GM12878 (cell line): ENCODE measurements around the gene TRPC1. TPM values are rescaled to one million over a fixed set of nuclear protein-coding genes. Genes with fewer than 3 reads are reported as not detected.

Experiments used
- ATAC-seq: fragments of 200-7000 bp; cut with Tn5 transposase; 3 replicates; pipeline ENCODE4 v1.9.1; 2020; ENCODE audit warnings: mild to moderate bottlenecking, moderate library complexity
- BruUV-seq: library from RNA; stranded (reverse); fragments of 400-500 nt; replicated peaks from 2 replicates; lab custom pipeline; 2021; lab: Mats Ljungman, UMichigan
- CTCF ChIA-PET: fragments of 300-600 bp; sonication (Branson Sonifier 250); formaldehyde crosslinking; extraction: SDS; loops from one replicate; lab custom pipeline; 2021; ENCODE audit warnings: inconsistent platforms; lab: Yijun Ruan, JAX
- POLR2A ChIA-PET: fragments of 350-600 bp; formaldehyde crosslinking; extraction: SDS; loops from one replicate; lab custom pipeline; 2021; ENCODE audit warnings: inconsistent platforms; lab: Charles Lee
- RAD21 ChIA-PET: fragments of 300-600 bp; sonication (Branson Sonifier 250); formaldehyde crosslinking; loops from one replicate; lab custom pipeline; 2023; ENCODE audit warnings: antibody characterized with exemption; ENCODE audit not compliant: unreplicated experiment; lab: Charles Lee
- SMC1A ChIA-PET: fragments of 300-600 bp; sonication (Branson Sonifier 250); formaldehyde crosslinking; loops from one replicate; lab custom pipeline; 2023; ENCODE audit not compliant: unreplicated experiment, uncharacterized antibody; lab: Charles Lee
- DNase-seq: peaks from one replicate; pipeline ENCODE4 v3.0.0-alpha.2; 2011; ENCODE audit warnings: low read depth, low spot score
- FAIRE-seq: peaks from 3 replicates; lab custom pipeline; 2011; peaks lifted over from hg19 to GRCh38; lab: Jason Lieb, UNC
- H2AFZ ChIP-seq: 2 replicates; pipeline ENCODE4 v1.6.0; 2011; ENCODE audit warnings: low read depth, low read length, control low read depth; ENCODE audit not compliant: control insufficient read depth
- H3K27ac ChIP-seq: 2 replicates; pipeline ENCODE4 v1.5.1; 2011; ENCODE audit warnings: control low read depth; ENCODE audit not compliant: control insufficient read depth, insufficient read depth
- H3K27me3 ChIP-seq, 2 experiments: replicated peaks in 1 of 2; 2 replicates each; pipeline versions ENCODE4 v1.6.0 to v1.6.1; 2011; ENCODE audit warnings: low read length in 1 of 2; ENCODE audit not compliant: control insufficient read depth in 2 of 2, insufficient read depth in 2 of 2
- H3K36me3 ChIP-seq, 2 experiments: 2 replicates each; pipeline ENCODE4 v1.5.1; 2011; ENCODE audit warnings: low read length in 1 of 2; ENCODE audit not compliant: control insufficient read depth in 2 of 2, insufficient read depth in 2 of 2
- H3K4me1 ChIP-seq: 2 replicates; pipeline ENCODE4 v1.6.1; 2011; ENCODE audit warnings: mild to moderate bottlenecking, low read length, moderate library complexity, mixed read lengths; ENCODE audit not compliant: control insufficient read depth, insufficient read depth
- H3K4me2 ChIP-seq: 2 replicates; pipeline ENCODE4 v1.6.0; 2011; ENCODE audit warnings: control low read depth; ENCODE audit not compliant: control insufficient read depth, insufficient read depth
- H3K4me3 ChIP-seq: fragments of 200-600 bp; sonication (generic); 2 replicates; pipeline ENCODE4 v1.5.1; 2016
- H3K79me2 ChIP-seq: 2 replicates; pipeline ENCODE4 v1.6.0; 2011; ENCODE audit warnings: low read length; ENCODE audit not compliant: control insufficient read depth, insufficient read depth
- H3K9ac ChIP-seq: 2 replicates; pipeline ENCODE4 v1.8.0; 2011; ENCODE audit warnings: low read length, control low read depth, mixed read lengths; ENCODE audit not compliant: control insufficient read depth, insufficient read depth
- H3K9me3 ChIP-seq: replicated peaks from 3 replicates; pipeline ENCODE4 v1.5.1; 2011; ENCODE audit warnings: mild to moderate bottlenecking, low read length; ENCODE audit not compliant: control insufficient read depth, insufficient read depth
- H4K20me1 ChIP-seq: 2 replicates; pipeline ENCODE4 v1.6.0; 2011; ENCODE audit not compliant: control insufficient read depth, insufficient read depth
- ATF7 ChIP-seq: fragments of 450-650 bp; IDR thresholded peaks from 2 replicates; pipeline ENCODE4 v1.6.1; 2016; ENCODE audit warnings: low read depth, mild to moderate bottlenecking
- CBX3 ChIP-seq: fragments of 200-600 bp; sonication (generic); IDR thresholded peaks from 2 replicates; pipeline ENCODE4 v1.6.1; 2016; ENCODE audit warnings: low read depth, borderline replicate concordance
- CHD1 ChIP-seq: IDR thresholded peaks from 2 replicates; pipeline ENCODE4 v1.6.1; 2012; ENCODE audit warnings: low read depth, low read length, improper control_type of control experiment
- CUX1 ChIP-seq: IDR thresholded peaks from 2 replicates; pipeline ENCODE4 v1.6.1; 2012; ENCODE audit warnings: improper control_type of control experiment, low read depth, low read length; ENCODE audit not compliant: insufficient replicate concordance
- EED ChIP-seq: sonication (generic); IDR thresholded peaks from 2 replicates; pipeline ENCODE4 v1.6.1; 2016; ENCODE audit warnings: antibody characterized with exemption, low read depth
- IRF4 ChIP-seq: IDR thresholded peaks from 2 replicates; pipeline ENCODE4 v1.6.1; 2011; ENCODE audit warnings: low read depth, low read length
- LARP7 ChIP-seq: fragments of 450-650 bp; IDR thresholded peaks from 2 replicates; pipeline ENCODE4 v1.6.1; 2017; ENCODE audit warnings: mild to moderate bottlenecking
- NFXL1 ChIP-seq: fragments of 450-650 bp; IDR thresholded peaks from 2 replicates; pipeline ENCODE4 v1.6.1; 2017; ENCODE audit warnings: antibody characterized with exemption, mild to moderate bottlenecking, borderline replicate concordance
- NR2C2 ChIP-seq: IDR thresholded peaks from 2 replicates; pipeline ENCODE4 v1.6.1; 2011; ENCODE audit warnings: borderline replicate concordance, low read depth; ENCODE audit not compliant: control insufficient read depth, insufficient read length
- RB1 ChIP-seq: fragments of 450-650 bp; formaldehyde crosslinking; IDR thresholded peaks from 2 replicates; pipeline ENCODE4 v1.6.1; 2017; ENCODE audit warnings: mild to moderate bottlenecking, borderline replicate concordance
- ZBTB40 ChIP-seq: fragments of 450-650 bp; IDR thresholded peaks from 2 replicates; pipeline ENCODE4 v1.6.1; 2016; ENCODE audit warnings: mild to moderate bottlenecking, moderate library complexity, borderline replicate concordance
- WGBS: methylation state at CpG from one replicate; pipeline ENCODE4 v1.1.6; 2016; ENCODE audit warnings: low lambda C conversion rate; ENCODE audit not compliant: insufficient replicate concordance, insufficient coverage; ENCODE audit errors: missing lambda C conversion rate; 5-methylcytosine and 5-hydroxymethylcytosine counted together
- in situ Hi-C: fragments of 300-500 bp; cut with MboI; formaldehyde crosslinking; loops from 9 replicates; pipeline ENCODE4 v1.14.3; 2018; ENCODE audit warnings: mixed read lengths
- intact Hi-C: fragments of 100-400 bp; cut with micrococcal nuclease; formaldehyde crosslinking; loops from one replicate; pipeline ENCODE4 v1.14.2; 2022; ENCODE audit not compliant: unreplicated experiment
- polyA plus RNA-seq, 11 experiments: library from polyadenylated mRNA; depleted of rRNA in 4 of 11; unstranded in 6 of 11; stranded (reverse) in 5 of 11; fragments of >200 nt; fragmentation: Nextera tagmentation in 4 of 11; fragmentation: Illumina TruSeq in 1 of 11; extraction: Ambion mirVana in 4 of 11; extraction: Trizol in 1 of 11; gene quantifications; 1 replicate in 1 of 11; 2 replicates in 10 of 11; pipeline versions ENCODE4 v1.2.1 to v1.2.3, GENCODE V29; 2011 to 2016; ENCODE audit warnings: inconsistent platforms in 2 of 11, missing spikeins in 2 of 11, low read depth in 1 of 11
- total RNA-seq, 4 experiments: library from RNA; depleted of rRNA in 3 of 4; stranded (reverse); fragments of >200 nt in 3 of 4; fragmentation: Illumina TruSeq in 1 of 4; extraction: Trizol in 1 of 4; gene quantifications; 2 replicates each; pipeline versions ENCODE4 v1.2.1 to v1.2.3, GENCODE V29; 2013 to 2021

TRPC1 gene
- total and polyA plus RNA-seq, 10 of the 15 experiments (the other 5 are each of a cell fraction or from before 2014, with no cell fraction given) = 0.05 to 2.9 (median 0.17) TPM

- Histone ChIP-seq H3K4me1 (no peaks in the 10 kb centered on the region), H3K9me3 (no peaks in the 10 kb centered on the region), H3K36me3 (no peaks in the 10 kb centered on the region), H3K27ac (no peak overlapping the region), H3K27me3 (no peaks in the 10 kb centered on the region; a peak in 2 of 4 replicates), H3K79me2 (no peaks in the 10 kb centered on the region), H4K20me1 (no peaks in the 10 kb centered on the region; the same call in 1 of the 2 replicates), H2AFZ (no peak overlapping the region), H3K4me2 (no peak overlapping the region), H3K9ac (no peak overlapping the region), H3K4me3 (no peak overlapping the region)
- no peak for DNase-seq
- CTCF ChIA-PET = interaction anchor here (2.8 kb wide), 1 partner anchor 11 kb away, joined by 16 read pairs; no protein-coding TSS in a partner anchor
- no peak for FAIRE-seq
- in situ Hi-C loops = no loop called here
- POLR2A ChIA-PET = no interaction called here
- intact Hi-C loops = no loop called here
- no TSS peak for BruUV-seq
- ATAC-seq = no peak
- TF ChIP-seq ATF7 = no peak
- TF ChIP-seq RB1 = no peak
- no peak for TF ChIP-seq LARP7
- no peak for TF ChIP-seq CBX3
- TF ChIP-seq NFXL1 = no peak
- TF ChIP-seq ZBTB40 = no peak
- TF ChIP-seq CHD1 = no peak
- no peak for TF ChIP-seq CUX1
- TF ChIP-seq NR2C2 = no peak
- TF ChIP-seq EED = no peak
- TF ChIP-seq IRF4 = no peak
- SMC1A ChIA-PET = interaction anchor here (0.7 to 1.0 kb wide), 2 partner anchors 12 to 207 kb away, joined by 3 read pairs; no protein-coding TSS in a partner anchor
- 58% methylated on average over 7 of the region's 7 CpGs for WGBS
- RAD21 ChIA-PET = no interaction called here
These were observed 94.1 kb downstream of the TRPC1 start for GRCh38 chr3:142817897-142818296.
